Stimulated activated CD8-positive, alpha-beta memory T cell treated with anti-CD3 and anti-CD28 coated beads, Interleukin-4, amount 100 ng/mL, for 48 hours (primary cell): Measurements from ENCODE around the gene RECQL5.
"Not testable (repeated sequence)": the region's sequence is repeated elsewhere in the genome, so short reads cannot be mapped to it uniquely, and the experiment has no call there.

Experiments
- DNase-seq: peaks from one replicate; pipeline ENCODE4 v3.0.0-alpha.2; 2020

Gene RECQL5

DNA sequence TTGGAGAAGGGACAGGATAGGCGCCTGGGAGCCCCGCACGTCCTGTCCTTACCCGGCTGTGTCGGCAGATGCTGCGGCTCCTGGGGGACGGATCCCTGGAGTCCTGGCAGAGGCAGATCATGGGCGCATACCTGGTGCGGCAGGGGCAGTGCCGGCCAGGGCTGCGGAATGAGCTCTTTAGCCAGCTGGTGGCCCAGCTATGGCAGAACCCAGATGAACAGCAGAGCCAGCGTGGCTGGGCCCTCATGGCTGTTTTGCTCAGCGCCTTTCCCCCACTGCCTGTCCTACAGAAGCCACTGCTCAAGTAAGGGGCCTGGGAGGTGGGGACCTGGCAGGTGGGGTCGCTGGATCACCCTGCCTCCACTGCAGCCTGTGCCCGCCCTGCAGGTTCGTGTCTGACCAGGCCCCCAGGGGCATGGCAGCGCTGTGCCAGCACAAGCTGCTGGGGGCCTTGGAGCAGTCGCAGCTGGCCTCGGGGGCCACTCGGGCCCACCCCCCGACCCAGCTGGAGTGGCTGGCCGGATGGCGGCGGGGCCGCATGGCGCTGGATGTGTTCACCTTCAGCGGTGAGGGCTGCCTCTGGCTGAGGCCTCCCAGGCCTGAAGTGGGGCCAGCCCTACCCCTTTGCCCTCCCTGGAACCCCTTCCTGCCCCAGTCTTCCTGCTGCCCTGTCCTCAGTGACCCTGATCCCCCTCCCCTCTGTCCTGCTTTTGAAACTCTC lies 53.9 kb downstream of the RECQL5 start:
- DNase-seq, result no peak

GRCh38 chr17:75611851-75612429 lies 55.0 kb downstream of the RECQL5 start:
- DNase-seq, result no peak

DNA sequence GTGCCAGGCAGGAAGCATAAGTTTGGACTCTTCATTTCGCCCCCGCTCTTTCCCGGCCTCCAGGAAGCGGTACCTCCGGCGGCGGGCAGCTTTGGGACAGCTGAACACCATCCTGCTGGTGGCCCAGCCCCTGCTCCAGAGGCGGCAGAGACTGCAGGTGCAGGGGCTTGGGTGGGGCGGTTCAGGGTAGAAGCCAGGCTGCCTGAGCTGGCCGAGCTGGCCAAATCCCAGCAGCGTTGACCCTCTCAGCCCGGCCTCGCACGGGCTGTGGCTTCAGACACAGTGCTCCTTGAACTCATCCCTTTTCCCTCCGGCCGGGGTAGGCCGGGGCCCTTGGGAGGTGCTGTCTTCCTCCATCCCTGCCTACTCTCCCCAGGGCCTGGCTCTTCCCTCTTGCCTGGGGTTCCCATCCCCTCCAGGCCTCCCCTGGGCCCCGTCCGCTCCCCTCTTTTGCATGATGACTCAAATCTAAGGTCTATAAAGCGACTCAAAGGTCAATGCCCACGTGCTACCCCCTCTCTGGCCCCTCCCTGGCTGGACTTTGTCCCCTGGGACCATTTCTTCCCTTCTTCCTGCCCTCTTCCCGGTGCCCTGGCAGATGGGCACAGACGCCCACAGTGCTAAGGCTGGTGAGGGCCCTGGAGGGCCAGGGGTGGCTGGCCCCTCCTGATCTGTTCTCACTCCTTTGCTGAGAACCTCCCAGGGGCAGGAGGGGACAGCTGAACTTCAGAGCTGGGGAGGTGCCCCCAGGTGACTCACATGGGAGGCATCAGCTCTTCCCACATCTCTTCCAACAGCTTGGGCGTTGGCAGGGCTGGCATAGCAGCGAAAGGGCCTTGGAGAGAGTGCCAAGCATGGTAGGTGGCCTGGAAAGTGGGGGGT lies 56.6 kb downstream of the RECQL5 start:
- DNase-seq, result no peak

DNA sequence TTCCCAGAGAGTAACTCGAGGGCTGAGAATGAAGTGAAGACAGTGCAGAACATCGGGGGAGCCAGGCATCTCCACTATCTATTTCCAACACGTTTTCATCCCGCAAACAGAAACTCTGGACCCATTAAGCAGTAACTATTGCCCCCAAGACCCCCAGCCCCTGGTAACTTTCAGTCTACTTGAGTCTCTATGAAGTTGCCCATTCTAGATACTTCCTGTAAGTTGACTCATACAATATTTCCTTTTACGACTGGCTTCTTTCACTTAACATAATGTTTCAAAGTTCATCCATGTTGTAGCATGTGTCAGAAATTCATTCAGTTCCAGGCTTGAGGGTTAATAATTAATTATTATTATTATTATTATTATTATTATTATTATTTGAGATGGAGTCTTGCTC lies 59.9 kb downstream of the RECQL5 start:
- no peak for DNase-seq

DNA sequence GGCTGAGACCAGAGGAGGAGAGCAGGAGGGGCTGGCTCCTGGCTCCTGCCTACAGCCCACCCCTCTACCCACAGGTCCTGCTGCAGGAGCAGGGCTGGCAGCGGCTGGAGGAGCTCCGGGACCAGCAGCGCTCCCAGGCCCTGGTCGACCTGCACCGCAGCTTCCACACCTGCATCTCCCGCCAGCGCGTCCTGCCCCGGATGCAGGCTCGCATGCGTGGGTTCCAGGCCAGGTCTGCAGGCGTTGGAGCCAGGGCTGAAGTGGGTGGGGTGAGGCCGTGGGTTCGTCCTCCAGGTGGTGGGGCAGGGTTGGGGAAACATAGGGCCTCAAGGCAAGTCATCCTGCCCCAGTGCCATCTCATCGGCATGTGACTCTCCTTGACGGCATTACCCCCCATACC lies 61.2 kb downstream of the RECQL5 start:
- DNase-seq, result no peak

DNA sequence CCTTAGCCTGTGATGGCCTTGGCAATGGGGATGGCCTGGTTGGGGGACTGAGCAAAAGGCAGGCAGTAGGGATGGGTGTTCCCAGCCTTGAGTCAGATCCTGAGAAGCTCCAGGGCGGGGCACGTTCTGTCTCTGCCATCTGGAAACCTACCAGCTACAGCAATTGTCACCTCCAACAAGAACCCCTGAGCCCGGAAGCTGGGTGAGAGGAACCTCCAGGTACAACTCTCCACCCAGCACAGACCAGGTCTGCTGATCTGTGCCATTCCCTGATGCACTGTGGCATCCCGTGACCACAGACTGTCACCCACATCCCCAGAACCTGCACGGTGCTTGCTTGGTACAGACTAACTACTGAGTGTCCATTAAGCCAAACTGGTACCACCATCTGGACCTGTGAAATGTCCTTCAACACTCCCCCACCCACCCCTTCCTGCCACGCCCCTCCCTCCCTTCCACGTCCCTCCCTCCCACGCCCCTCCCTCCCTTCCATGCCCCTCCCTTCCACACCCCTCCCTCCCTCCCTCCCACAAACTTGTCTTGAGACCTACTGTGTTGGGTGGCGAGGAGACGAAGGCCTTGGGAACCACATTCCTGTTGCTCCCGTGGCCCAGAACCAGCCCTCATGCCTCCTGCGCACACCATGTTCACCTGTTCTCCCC lies 62.8 kb downstream of the RECQL5 start:
- no peak for DNase-seq

- DNase-seq, result no peak
These were observed 63.8 kb downstream of the RECQL5 start for GRCh38 chr17:75603123-75603522.

- no peak for DNase-seq
These were observed 64.3 kb downstream of the RECQL5 start for GRCh38 chr17:75602644-75603043.

DNA sequence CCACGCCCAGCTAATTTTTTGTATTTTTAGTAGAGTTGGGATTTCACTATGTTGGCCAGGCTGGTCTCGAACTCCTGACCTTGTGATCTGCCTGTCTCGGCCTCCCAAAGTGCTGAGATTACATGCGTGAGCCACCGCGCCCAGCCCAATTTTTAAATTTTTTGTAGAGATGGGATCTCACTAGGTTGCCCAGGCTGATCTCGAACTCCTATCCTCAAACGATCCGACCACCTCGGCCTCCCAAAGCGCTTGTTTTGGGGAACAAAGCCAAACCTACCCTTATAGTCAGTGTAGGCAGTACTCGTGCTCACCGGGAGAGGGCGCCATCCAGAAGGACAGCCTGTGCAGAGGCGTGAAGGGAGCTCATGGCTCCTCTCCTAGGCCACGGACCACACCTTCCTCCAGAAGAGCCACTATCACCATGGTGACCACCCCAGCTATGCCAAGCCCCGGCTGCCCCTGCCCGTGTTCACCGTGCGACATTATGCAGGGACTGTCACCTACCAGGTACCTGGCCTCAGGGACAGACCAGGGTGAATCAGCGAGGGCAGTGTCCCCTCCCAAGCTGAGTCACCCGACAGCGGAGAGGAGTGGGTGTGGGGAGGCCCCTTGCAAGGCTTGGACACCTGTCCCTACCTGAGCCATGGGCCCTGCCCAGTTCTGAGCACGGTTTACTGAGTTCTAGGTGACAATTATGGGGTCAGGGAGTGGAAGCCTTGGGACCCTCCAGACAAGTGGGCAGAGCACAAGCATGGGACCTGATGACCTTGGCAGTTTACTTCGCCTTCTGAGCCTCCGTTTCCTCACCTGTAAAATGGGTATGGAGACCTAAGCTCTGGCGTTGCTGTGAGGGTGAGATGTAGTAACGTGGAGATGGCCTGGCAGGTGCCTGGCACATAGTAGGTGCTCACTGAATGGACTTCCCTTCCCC lies 65.6 kb downstream of the RECQL5 start:
- peak; percentile 85 for DNase-seq

DNA sequence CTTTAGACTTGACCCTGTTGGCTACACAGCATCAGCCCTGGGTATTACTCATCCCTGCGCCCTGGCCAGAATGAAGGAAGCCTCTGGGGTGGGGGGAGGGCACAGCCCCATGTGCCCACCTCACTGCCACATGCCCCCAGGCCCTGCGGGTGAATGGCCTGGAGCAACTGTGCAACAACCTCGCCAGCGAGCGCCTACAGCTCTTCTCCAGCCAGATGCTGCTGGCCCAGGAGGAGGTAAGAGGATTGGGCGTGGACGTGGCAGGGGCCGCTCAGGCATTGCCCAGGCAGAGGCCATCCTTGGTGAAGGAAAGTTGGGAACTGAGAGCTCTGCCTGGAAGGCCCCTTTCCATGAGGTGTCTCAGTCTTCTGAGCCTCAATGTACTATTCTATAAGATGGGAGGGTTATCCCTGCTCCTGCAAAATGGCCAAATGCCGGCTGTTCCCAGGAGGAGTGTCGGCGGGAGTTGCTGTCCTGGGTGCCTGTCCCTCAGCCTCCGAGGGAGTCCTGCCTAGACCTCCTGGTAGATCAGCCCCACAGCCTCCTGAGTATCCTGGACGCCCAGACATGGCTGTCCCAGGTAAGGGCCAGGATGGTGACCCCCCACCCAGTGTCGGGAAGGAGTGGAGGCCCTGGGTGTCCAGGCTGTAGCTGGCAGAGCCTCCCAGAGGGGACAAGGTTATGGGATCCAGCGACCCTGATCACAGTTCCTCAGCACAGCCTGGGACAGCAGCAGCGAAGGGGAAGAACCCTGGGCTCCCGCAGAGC lies 70.5 kb downstream of the RECQL5 start:
- no peak for DNase-seq

DNA sequence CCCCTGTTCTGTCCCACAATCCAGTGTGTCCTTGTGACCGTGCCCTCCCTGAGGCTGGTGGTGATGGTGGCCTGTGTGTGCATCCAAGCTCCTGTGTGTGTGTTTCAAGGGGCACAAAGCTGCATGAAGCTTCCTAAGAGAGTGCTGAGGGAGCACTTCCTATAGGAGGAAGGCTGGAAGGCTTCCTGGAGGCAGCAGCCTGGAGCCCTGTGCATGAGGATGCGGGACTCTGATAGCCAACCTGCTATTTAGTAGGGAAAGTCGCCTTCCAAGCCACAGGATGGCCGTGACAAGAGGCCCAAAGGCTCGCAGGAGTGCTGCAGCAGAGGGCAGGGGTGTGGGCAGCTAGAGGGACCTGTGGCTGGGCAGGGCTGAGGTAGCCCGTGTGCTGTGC lies 71.0 kb downstream of the RECQL5 start:
- DNase-seq, result no peak

- no peak for DNase-seq
These were observed 71.6 kb downstream of the RECQL5 start for GRCh38 chr17:75595284-75595919.

DNA sequence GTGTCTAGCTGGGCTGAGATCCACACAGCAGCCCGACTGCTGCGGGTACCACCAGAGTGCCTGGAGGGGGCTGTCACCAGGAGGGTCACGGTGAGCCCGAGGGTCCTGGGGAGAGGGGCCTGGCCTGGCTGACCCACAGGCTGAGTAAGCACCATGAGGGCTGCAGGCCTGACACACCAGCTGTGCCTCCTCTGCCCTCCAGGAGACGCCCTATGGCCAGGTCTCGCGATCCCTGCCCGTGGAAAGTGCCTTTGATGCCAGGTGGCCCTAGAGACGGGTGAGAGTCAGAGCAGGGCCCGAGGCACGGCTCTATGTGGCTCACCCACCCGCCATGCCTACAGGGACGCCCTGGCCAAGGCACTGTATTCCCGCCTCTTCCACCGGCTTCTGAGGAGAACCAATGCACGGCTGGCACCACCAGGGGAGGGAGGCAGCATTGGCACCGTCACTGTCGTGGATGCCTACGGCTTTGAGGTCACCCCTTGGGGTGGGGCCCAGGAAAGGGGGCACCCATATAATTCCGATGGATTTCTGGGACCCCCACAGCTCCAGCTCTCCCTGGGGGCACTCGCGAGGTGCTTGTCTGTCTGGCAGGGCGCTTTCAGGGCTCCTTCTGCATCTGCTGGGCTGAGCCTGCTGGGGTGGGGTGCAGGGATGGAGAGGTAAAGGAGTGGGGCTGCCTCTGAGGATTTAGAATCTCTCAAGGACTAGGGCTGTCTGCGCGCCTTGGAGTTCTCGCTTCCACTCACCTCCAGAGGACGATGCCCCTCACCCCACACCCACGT lies 72.3 kb downstream of the RECQL5 start:
- DNase-seq, result no peak

- not testable (repeated sequence) for DNase-seq
These were observed 73.5 kb downstream of the RECQL5 start for GRCh38 chr17:75593430-75593829.

GRCh38 chr17:75592348-75593020 lies 74.5 kb downstream of the RECQL5 start:
- no peak for DNase-seq

DNA sequence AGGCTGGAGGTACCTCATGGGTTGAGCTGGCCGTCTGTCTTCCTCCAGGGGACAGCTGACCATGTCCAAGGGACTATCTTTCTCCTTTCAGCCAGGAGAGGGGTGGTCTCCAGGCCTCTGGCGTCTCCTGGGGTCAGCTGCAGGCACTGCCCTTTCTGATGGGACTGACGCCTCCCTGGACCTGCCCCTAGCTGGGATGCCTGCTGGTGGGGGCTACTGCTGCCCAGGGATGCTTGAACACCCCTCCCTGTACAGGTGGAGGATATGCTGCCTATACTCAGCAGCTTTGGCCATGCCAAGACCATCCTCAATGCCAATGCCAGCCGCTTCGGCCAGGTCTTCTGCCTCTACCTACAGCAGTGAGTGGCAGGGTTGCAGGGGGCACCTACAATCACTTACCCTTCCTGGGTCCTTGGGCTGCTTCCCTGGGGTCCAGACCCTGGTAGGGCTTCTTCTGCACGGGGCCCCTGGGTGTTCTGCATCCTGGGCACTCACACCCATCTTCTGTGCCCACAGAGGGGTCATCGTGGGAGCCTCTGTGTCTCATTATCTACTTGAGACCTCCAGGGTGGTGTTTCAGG lies 75.1 kb downstream of the RECQL5 start:
- DNase-seq, result no peak

DNA sequence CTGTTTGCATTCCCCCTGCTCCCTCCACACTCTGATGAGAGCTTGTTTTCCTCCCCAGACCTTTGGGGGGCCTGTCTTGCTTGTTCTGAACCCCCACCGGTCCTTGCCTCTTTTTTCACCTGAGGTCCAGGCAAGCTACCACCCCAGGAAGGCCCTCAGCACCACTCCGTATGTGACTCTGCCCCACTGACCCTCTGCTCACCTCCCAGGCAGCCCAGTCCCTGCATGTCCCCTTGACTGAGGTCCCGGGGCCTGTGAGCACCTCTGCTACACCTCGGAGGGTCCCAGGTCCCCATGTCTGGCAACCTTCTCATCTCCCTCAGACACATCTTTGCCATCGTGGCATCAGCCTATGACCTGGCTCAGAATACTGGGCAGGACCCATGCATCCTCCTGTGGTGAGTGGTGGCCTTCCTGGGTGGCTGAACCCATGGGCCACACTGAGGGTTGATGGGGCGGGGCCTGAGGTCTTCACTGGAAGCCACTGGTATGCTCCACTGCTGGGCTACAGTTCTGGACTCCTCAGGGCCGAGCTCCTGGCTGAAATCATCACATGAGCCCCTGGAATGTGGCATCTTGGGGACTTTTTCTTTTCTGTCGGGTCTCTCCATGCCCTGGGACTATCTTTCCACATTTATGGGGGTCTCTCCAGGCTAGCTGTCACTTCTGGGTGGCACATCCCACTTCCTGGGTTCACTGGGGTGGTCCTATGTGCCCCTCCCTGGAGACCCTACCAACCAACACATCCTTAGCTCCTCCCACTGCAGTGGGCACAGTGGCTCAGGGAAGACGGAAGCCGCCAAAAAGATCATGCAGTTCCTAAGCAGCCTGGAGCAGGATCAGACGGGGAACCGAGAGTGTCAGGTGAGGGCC lies 75.9 kb downstream of the RECQL5 start:
- DNase-seq, result no peak

DNA sequence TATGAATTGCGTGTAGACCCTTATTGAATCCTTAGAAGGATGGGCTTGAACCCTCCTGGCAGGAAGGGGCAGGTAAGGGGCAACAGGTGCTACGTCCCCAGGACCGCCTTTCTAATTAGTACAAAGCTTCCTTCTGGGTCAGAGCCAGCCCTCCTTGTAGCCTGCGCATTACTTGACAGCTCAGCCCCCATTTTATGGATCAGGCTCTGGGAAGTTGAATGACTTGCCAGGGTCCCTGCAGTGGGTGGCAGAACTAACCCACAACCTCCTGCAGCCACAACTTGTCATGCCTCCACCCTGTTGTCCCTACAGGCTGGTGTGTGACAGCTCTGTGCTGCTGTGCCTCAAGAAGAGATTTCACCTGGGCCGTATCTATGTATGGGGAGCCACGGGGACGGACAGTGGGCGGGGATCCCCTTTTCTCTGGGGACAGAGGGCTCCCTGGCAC lies 76.6 kb downstream of the RECQL5 start:
- DNase-seq, result no peak
